Activated naive CD4-positive, alpha-beta T cell treated with anti-CD3 and anti-CD28 coated beads, Interleukin-2, amount 10 ng/mL, durations not matched to agents 7 days and 5 days (primary cell): ENCODE results near the gene RAPGEF2.
"Not testable (repeated sequence)": the region's sequence is repeated elsewhere in the genome, so short reads cannot be mapped to it uniquely, and the experiment has no call there.

Source experiments
- CTCF ChIA-PET: fragments of 350-600 bp; sonication (Branson Sonifier 250); formaldehyde crosslinking; loops from one replicate; lab custom pipeline; 2021; ENCODE audit warnings: antibody characterized with exemption; lab: Charles Lee
- DNase-seq: peaks from one replicate; pipeline ENCODE4 v3.0.0-alpha.2; 2020
- H3K27ac Mint-ChIP-seq: one replicate; pipeline ENCODE4 v1.8.0; 2021; ENCODE audit warnings: mild to moderate bottlenecking, moderate library complexity, mixed read lengths
- H3K27me3 Mint-ChIP-seq: one replicate; pipeline ENCODE4 v1.8.0; 2021; ENCODE audit warnings: mild to moderate bottlenecking, mixed read lengths
- H3K36me3 Mint-ChIP-seq: one replicate; pipeline ENCODE4 v1.8.0; 2021; ENCODE audit warnings: mixed read lengths
- H3K4me1 Mint-ChIP-seq: one replicate; pipeline ENCODE4 v1.8.0; 2021; ENCODE audit warnings: mixed read lengths
- H3K4me3 Mint-ChIP-seq: one replicate; pipeline ENCODE4 v1.8.0; 2021; ENCODE audit warnings: mild to moderate bottlenecking, moderate library complexity, mixed read lengths
- H3K9me3 Mint-ChIP-seq: one replicate; pipeline ENCODE4 v1.8.0; 2021; ENCODE audit warnings: mixed read lengths

RAPGEF2 gene

DNA sequence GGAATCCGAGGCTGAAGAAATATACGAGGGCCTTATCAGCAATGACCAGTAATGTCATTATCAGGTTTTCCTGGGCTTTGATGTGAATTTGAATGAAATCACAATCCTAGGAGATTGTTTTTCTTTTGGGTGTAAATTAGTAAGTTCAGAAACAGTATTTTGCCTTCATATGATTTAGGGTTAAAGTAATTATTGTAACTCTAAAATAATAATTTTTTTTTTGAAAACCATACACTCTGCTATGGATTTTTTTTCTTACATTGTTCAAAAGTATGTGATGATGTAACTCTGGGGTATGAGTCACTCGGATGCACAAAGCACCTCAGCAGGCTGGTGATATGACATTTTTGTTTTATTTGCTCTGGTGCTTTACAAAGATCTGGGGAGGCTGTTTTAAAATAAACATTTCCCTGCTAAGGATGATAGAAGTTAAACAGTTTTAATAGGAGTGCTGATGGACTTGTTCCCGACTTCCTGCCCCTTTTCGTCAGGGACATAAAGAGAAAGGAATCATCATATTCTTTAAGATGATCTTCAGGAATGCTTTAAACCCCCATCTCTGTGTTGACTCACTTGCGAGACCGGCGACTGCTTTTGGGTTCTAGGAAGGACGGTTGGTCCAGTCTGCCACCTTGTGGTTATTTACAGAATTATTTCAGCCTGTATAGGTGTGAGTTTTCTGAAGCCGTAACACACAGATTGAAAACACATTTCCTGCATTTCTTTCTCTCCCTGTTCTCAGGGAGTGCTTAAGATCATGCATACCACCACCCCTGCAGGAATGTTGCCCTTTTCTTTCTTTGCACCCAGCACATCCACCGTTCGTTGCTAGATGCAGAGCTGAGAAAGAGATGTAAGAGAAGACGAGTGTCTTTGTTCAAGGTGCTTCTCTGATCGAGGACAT is 72.5 kb downstream of the RAPGEF2 start:
- no peaks in the 10 kb centered on the region for H3K36me3 Mint-ChIP-seq
- CTCF ChIA-PET, result interaction anchor here (1.0 kb wide), 1 partner anchor 318 kb away, joined by 11 read pairs; no protein-coding TSS in a partner anchor
- peak; percentile 65 for DNase-seq
- H3K27me3 Mint-ChIP-seq, result no peaks in the 10 kb centered on the region
- H3K4me3 Mint-ChIP-seq, result no peak overlapping the region
- peaks cover 52% of the 10 kb centered on the region for H3K4me1 Mint-ChIP-seq
- no peaks in the 10 kb centered on the region for H3K9me3 Mint-ChIP-seq
- no peak overlapping the region for H3K27ac Mint-ChIP-seq

DNA sequence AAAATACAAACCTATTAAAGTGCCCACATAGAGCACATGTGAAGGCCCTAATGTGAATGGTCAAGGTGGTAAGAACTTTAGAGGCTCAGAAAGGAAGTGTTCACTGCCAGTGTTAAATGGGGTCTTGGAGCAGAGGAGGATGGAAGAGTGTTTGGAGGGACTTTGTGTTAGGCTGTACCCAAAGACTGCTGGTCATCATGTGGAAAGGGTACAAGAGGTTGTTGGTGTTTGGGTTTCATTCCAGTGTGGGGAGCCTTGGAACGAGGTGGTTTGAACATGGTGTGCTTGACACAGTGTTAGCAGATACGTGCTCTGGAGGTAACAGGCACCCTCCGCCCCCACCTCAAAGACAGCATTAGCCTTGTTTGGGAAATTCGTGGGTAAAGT is 73.1 kb downstream of the RAPGEF2 start:
- Mint-ChIP-seq H3K4me3 (no peak overlapping the region), H3K4me1 (peaks cover 52% of the 10 kb centered on the region), H3K27me3 (no peaks in the 10 kb centered on the region), H3K27ac (no peak overlapping the region), H3K9me3 (no peaks in the 10 kb centered on the region), H3K36me3 (no peaks in the 10 kb centered on the region)
- CTCF ChIA-PET, result interaction anchor here (1.0 kb wide), 1 partner anchor 318 kb away, joined by 11 read pairs; no protein-coding TSS in a partner anchor
- DNase-seq, result no peak

DNA sequence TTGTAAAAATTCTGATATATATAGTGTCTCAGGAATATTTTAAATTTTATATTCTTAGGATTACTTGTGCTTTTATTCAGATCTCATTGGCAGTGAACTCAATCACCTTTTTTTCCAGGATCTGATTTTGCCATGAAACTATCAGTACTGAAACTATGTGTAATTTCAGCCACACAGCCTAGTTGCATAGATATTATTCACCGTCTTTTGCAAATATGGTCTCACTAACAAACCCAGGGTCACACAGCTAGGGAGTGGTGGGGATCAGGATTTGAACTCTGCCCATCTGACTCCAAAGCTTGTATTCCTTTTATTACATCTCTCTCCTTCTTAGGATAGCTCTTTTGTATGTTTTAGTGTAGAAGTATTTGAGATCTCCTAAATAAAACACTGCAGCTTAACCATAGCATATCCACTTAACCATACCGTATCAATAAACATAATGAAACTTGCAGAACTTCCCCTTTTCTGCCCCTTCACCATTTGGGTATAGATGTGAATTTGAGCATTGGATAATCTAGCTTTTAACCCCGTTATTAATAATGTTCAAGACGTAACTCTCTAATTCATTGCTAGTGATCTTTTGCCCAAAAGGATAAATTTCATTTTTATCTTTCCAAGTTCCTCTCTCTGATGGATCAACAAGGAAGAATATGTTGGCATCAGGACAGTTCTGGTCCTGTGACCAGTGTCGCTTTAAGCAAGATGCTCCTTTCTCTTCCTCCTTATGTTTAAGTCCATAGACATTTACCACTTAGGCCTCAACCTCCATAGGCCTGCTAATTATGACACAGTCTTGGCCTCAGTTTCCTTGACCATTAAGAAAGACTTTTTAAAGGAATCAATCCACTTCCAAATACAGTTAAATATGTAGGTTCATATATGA is 74.6 kb downstream of the RAPGEF2 start:
- DNase-seq, result no peak
- Mint-ChIP-seq H3K36me3 (no peaks in the 10 kb centered on the region), H3K27me3 (no peaks in the 10 kb centered on the region), H3K4me3 (no peak overlapping the region), H3K4me1 (peaks cover 38% of the 10 kb centered on the region), H3K9me3 (no peaks in the 10 kb centered on the region), H3K27ac (no peak overlapping the region)
- CTCF ChIA-PET, result interaction anchor here (0.8 to 1.4 kb wide), 5 partner anchors 7 to 326 kb away, joined by 3 to 6 read pairs (median 4); no protein-coding TSS in a partner anchor

DNA sequence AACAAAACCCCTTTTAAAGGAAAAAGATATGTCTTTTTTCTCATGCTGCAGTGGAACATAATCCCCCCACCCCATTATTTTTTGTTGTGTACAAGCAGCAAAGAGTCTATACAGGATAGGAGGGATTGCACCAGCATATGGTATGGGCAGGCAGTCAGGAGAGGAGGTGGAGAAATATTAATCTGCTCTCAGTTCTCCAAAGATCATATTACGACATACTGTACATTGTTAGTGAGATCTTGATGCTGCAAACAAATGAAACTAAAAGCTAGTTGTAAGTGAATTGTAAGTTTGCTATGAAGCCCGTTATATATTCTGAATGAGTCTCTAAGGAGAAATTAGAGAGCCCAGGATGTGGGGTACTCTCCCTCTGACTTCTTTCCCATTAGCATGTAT is 75.3 kb downstream of the RAPGEF2 start:
- no peak overlapping the region for H3K27ac Mint-ChIP-seq
- CTCF ChIA-PET, result interaction anchor here (0.8 to 1.4 kb wide), 3 partner anchors 13 to 328 kb away, joined by 3 to 5 read pairs (median 4); no protein-coding TSS in a partner anchor
- H3K27me3 Mint-ChIP-seq, result no peaks in the 10 kb centered on the region
- no peaks in the 10 kb centered on the region for H3K9me3 Mint-ChIP-seq
- no peak for DNase-seq
- no peaks in the 10 kb centered on the region for H3K36me3 Mint-ChIP-seq
- no peak overlapping the region for H3K4me3 Mint-ChIP-seq
- peaks cover 37% of the 10 kb centered on the region for H3K4me1 Mint-ChIP-seq

DNA sequence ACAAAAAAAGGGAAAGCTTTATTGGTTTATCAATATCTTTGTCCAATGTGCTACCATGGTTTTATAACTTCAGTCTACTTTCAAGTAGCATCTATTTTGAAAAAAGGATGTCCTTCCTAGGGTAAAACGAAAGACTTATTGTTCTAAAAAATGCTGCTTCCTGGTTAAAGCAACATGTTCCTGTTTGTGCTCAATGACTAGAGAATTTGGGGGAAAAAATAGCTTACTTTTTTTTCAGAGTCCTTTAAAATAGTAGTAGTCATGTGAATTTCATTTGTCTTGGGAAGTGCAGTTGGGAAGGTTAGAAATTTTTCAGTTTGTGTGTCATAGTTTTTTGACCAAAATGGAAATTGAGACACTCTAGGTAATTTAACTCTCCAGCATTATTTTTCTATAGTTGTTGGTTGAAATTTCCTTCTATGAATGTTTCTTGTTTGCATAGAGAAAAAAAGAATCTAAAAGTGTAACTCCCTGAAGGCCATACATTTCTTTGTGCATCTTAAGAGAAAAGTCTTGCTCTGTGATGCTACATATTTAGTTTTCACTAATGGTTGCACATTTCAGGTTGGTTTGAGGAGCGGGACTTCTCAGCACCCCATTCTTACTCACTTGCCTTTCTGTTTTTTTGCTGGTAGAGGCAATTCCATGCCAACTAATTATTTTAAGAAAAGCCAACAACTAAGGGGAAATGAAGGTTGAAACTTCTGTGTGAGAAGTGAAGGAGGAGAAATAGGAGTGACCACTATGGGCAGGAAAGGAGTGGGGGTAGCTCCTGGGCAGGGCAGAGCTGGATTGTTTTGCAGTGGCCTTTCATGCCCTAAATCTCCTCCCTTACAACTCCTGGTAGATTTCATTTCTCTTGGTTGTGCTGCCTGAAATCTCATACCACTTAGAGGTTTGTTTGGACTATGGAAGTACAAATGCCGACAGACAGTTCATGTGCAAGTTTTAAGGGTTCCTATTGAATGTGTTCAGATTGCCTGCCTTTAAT is 76.4 kb downstream of the RAPGEF2 start:
- CTCF ChIA-PET, result interaction anchor here (0.8 to 0.9 kb wide), 2 partner anchors 24 to 329 kb away, joined by 3 to 4 read pairs; no protein-coding TSS in a partner anchor
- Mint-ChIP-seq H3K27me3 (no peaks in the 10 kb centered on the region), H3K36me3 (no peaks in the 10 kb centered on the region), H3K4me1 (peaks cover 37% of the 10 kb centered on the region), H3K4me3 (no peak overlapping the region), H3K27ac (no peak overlapping the region), H3K9me3 (peaks cover 2% of the 10 kb centered on the region)
- DNase-seq, result no peak

DNA sequence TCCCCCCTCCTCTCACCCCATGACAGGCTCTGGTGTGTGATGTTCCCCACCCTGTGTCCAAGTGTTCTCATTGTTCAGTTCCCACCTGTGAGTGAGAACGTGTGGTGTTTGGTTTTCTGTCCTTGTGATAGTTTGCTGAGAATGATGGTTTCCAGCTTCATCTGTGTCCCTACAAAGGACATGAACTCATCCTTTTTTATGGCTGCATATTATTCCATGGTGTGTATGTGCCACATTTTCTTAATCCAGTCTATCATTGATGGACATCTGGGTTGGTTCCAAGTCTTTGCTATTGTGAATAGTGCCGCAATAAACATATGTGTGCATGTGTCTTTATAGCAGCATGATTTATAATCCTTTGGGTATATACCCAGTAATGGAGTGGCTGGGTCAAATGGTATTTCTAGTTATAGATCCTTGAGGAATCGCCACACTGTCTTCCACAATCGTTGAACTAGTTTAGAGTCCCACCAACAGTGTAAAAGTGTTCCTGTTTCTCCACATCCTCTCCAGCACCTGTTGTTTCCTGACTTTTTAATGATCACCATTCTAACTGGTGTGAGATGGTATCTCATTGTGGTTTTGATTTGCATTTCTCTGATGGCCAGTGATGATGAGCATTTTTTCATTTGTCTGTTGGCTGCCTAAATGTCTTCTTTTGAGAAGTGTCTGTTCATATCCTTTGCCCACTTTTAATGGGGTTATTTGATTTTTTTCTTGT is 81.2 kb downstream of the RAPGEF2 start:
- H3K27me3 Mint-ChIP-seq, H3K27ac Mint-ChIP-seq, H3K4me3 Mint-ChIP-seq, H3K9me3 Mint-ChIP-seq, H3K36me3 Mint-ChIP-seq, CTCF ChIA-PET, DNase-seq: not testable (repeated sequence)
- peaks cover 15% of the 10 kb centered on the region for H3K4me1 Mint-ChIP-seq

DNA sequence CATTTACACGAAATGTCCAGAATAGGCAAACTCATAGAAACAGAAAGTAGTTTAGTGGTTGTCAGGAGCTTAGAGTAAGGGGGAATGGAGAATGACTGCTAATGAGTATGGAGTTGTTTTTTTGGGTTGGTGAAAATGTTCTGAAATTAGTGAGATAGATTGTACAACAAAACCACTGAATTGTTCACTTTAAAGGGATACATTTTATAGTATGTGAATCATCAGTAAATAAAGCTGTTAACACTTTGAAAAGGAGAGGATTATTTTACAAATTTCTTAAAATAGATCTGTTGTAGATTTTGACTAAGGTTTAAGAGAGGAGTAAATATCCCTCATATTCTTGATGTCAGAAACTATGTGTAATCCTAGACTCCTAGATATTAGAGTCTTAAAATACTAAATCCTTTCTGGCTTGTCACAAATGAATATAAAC is 82.7 kb downstream of the RAPGEF2 start:
- Mint-ChIP-seq H3K36me3 (no peaks in the 10 kb centered on the region), H3K4me1 (peaks cover 4% of the 10 kb centered on the region), H3K27me3 (no peaks in the 10 kb centered on the region), H3K9me3 (peaks cover 4% of the 10 kb centered on the region), H3K4me3 (no peak overlapping the region), H3K27ac (no peak overlapping the region)
- CTCF ChIA-PET, result interaction anchor here (1.3 kb wide), 1 partner anchor 329 kb away, joined by 3 read pairs; no protein-coding TSS in a partner anchor
- DNase-seq, result no peak

DNA sequence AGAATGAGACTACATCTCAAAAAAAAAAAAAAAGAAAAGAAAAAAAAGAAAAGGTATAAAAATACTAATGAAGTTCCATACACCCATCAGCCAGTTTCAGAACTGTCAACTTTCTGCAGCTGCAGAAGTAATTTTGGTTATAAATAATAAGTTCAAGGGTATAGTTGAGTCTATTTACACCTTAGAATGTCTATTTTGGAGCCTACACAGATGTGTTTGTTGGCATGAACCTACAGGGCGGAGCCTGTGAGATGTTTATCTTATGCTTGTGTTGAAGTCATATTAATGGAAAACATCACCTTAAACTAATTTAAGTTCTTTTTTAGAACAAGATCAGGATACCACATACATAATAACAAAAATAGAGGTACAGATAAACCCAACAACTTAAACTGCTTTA is 85.8 kb downstream of the RAPGEF2 start:
- H3K27ac Mint-ChIP-seq, result no peak overlapping the region
- CTCF ChIA-PET, result no interaction called here
- peaks cover 4% of the 10 kb centered on the region for H3K4me1 Mint-ChIP-seq
- H3K9me3 Mint-ChIP-seq, result peaks cover 4% of the 10 kb centered on the region
- H3K36me3 Mint-ChIP-seq, result no peaks in the 10 kb centered on the region
- no peak overlapping the region for H3K4me3 Mint-ChIP-seq
- DNase-seq, result no peak
- no peaks in the 10 kb centered on the region for H3K27me3 Mint-ChIP-seq

DNA sequence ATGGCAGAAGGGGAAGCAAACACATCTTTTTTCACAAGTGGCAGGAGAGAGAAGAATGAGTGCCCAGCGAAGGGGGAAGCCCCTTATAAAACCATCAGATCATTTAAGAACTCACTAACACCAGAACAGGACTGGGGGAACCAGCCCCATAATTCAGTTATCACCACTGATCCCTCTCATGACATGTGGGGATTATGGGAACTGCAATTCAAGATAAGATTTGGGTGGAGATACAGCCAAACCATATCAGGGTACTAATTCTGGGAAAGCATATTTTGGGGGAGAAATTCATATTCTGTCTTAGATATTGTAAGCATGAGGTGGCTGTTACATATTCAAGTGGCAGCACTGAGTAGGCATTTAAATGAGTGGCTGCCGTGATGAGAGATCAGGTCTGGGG is 87.8 kb downstream of the RAPGEF2 start:
- H3K4me3 Mint-ChIP-seq, result no peak overlapping the region

DNA sequence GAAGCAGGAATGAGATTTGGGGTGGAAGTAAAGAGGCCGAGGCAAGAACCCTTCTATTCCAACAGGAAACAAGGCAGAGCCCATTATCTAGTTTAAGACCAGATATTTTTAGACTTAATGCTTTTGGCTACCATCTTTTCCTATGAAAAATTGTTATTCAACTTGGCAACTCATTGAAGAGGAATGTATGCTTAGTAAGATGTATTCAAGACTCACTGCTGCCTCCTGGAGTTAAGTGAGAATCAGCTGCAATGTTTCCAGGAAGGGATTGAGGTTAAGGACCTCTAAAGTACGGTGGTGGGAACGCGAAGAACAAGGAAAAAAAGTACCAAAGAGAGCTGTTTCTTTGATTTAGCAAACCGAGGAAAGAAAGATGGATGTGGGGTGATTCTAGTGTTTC is 89.1 kb downstream of the RAPGEF2 start:
- Mint-ChIP-seq H3K27me3 (no peaks in the 10 kb centered on the region), H3K36me3 (no peaks in the 10 kb centered on the region), H3K27ac (no peak overlapping the region), H3K4me1 (no peaks in the 10 kb centered on the region), H3K4me3 (no peak overlapping the region), H3K9me3 (no peaks in the 10 kb centered on the region)
- DNase-seq, result no peak
- CTCF ChIA-PET, result interaction anchor here (1.1 to 2.3 kb wide), 4 partner anchors 9 to 482 kb away, joined by 3 to 12 read pairs (median 5); no protein-coding TSS in a partner anchor

More for the DNA sequence above, 87.8 kb downstream of the RAPGEF2 start:
- Mint-ChIP-seq H3K4me1 (no peaks in the 10 kb centered on the region), H3K36me3 (no peaks in the 10 kb centered on the region), H3K27me3 (no peaks in the 10 kb centered on the region), H3K27ac (no peak overlapping the region), H3K9me3 (no peaks in the 10 kb centered on the region)
- CTCF ChIA-PET, result interaction anchor here (1.0 to 2.3 kb wide), 4 partner anchors 16 to 480 kb away, joined by 3 to 12 read pairs (median 4); no protein-coding TSS in a partner anchor
- DNase-seq, result no peak

DNA sequence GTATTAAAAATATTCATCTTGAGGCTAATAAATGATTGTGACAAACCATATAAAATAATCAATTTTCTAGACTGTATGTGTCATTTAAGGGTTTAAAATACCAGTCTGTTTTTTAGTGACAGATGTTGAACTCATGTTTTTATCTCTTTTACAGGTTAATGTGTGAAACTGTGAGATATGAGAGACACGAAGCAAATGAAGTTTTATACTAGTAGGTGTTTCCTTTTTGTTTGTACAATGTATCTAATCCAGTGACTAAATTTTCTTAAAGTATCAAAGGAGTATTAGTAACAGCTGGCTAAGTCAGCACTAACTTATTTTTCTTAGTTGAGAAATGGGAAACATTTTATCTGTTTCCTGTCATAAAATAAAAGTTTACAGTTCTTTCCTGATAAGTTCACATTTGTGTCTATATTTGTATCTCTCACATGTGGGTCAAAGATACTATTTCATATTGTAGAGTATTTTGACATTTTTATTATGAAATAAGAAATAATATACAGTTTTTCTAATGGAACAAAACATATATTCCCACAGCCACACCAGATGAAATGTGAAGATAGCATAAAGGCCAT is 90.3 kb downstream of the RAPGEF2 start:
- H3K27me3 Mint-ChIP-seq, result no peaks in the 10 kb centered on the region
- H3K4me3 Mint-ChIP-seq, result no peak overlapping the region
- H3K4me1 Mint-ChIP-seq, result no peaks in the 10 kb centered on the region
- CTCF ChIA-PET, result interaction anchor here (0.7 to 2.3 kb wide), 4 partner anchors 8 to 342 kb away, joined by 3 to 12 read pairs (median 6); no protein-coding TSS in a partner anchor
- no peak overlapping the region for H3K27ac Mint-ChIP-seq
- H3K36me3 Mint-ChIP-seq, result no peaks in the 10 kb centered on the region
- DNase-seq, result no peak
- H3K9me3 Mint-ChIP-seq, result no peaks in the 10 kb centered on the region

DNA sequence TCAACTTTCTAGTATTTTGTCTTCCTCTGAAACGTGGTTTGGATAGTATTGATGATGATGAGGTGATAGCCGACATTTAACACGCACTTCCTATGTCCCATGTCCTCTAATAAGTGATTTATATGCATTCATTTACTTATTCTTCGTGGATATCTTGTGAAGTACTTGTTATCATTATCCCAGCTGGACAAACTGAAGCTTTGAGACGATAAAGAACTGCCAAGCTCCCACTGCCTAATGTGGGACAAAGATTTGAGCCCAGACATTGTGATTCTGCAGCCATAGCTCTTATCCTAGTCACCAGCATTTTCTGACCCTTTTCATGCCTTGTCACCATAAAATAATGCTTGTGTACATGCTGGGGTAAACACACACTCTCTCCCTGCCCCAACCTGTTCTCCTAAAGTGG is 92.5 kb downstream of the RAPGEF2 start:
- DNase-seq, result no peak
- CTCF ChIA-PET, result interaction anchor here (1.1 kb wide), 1 partner anchor 339 kb away, joined by 4 read pairs; no protein-coding TSS in a partner anchor
- Mint-ChIP-seq H3K4me1 (no peaks in the 10 kb centered on the region), H3K9me3 (no peaks in the 10 kb centered on the region), H3K27me3 (no peaks in the 10 kb centered on the region), H3K4me3 (no peak overlapping the region), H3K27ac (no peak overlapping the region), H3K36me3 (no peaks in the 10 kb centered on the region)
